GM18526 (cell line): ENCODE measurements around the gene TUBB6.

Experiments
- POLR2A ChIP-seq: IDR thresholded peaks from 3 replicates; pipeline ENCODE4 v1.6.1; 2011; ENCODE audit not compliant: insufficient read length; ENCODE audit errors: extremely low read depth

The TUBB6 gene

DNA sequence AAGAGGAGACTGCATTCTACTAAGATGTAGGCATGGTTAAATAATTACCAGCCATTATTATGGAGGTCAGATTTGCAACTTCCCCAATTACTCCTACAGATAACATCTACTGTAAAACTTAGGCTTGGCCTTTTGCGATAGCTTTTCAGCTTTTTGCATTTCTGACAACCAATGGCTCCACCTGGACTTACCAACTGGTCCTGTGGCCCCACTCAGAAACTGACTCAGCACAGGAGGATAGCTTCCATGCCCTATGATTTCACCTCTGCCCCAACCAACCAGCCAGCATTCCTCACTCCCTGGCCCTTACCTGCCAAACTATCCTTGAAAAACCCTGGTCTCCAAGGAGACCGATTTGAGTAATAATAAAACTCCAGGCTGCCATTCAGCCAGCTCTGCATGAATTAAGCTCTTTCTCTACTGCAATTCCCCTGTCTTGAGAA is 28.2 kb downstream of the TUBB6 start:
- TF ChIP-seq POLR2A = no peak

DNA sequence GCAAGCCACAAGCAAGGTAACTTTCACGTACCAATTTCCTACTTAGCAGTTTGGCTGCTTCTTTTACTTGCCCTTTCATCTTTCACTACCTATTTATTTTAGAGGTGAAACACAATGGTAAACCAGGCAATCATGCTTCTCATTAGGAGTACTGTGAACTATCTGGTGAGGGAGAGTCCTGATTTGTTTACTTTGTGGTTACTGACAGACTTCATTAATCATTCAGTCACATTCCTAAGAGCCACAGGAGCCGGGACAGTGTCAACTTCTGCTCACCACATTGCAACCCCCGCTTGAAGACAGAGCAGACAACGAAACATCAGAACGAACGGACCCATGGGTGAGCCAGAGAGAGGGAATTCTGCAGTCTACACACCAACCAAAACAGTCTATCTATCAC is 28.8 kb downstream of the TUBB6 start:
- no peak for TF ChIP-seq POLR2A

DNA sequence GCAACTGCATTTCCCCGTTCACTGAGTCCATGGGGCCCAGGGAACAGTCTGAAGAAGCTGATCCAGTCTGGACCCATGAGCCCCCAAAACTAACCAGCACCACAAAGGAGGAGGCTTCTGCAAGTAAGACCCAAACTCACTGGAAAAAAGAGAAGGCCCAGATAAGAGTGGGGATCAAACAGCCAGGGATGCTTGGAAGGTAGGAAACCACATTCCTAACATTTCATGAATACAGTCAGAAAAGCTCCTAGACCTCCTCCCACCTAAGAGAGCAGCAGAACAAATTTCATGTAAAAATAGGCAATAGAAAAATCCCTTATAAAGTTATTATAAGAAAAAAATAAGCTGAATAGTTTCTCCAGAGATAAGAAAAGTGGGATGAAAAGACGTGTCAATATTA is 30.3 kb downstream of the TUBB6 start:
- TF ChIP-seq POLR2A = no peak

DNA sequence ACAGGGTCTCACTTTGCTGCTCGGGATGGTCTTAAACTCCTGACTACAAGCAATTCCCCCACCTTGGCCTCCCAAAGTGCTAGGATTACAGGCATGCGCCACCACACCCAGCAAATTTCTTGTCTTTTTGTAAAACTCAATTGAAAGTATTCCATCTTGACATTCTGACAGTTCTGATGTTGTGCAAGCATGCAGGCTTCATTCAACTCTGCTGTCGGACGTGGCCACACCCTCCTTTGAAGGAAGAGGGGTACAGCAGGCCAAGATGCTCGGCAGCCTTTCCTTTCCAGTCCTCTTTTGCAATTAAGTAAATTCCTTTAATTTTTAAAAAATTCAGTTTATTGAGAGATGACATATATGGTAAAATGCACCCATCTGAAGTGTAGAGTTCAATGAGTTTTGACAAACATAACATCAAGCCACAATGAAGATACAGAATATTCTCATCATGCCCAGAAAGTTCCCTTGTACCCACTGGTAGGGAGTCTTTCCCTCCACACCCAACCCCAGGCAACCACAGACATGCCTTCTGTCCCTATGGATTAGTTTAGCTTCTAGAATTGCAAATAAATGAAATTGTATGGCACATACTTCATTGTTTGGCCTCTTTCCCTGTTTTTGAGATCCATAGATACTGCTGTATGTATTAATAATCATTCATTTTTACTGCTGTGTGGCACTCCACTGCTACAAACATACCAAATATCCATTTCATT is 33.1 kb downstream of the TUBB6 start:
- no peak for TF ChIP-seq POLR2A

DNA sequence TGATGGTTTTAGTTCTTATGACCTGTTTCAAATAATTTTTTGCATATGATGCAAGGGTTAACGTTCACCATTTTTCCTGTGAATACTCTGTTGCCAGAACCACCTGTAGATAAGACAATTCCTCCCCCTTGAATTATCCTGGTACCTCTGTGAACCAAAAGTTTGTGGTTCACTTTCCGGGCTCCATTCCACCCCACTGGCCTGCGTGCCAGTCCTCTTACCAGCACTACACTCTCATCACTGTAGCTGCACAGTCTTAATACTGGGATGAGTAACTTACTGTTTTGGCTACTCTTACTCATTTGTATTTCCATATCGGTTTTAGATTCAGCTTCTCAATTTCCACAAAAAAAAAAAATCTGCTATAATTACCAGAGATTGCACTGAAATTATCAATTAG is 34.6 kb downstream of the TUBB6 start:
- no peak for TF ChIP-seq POLR2A

DNA sequence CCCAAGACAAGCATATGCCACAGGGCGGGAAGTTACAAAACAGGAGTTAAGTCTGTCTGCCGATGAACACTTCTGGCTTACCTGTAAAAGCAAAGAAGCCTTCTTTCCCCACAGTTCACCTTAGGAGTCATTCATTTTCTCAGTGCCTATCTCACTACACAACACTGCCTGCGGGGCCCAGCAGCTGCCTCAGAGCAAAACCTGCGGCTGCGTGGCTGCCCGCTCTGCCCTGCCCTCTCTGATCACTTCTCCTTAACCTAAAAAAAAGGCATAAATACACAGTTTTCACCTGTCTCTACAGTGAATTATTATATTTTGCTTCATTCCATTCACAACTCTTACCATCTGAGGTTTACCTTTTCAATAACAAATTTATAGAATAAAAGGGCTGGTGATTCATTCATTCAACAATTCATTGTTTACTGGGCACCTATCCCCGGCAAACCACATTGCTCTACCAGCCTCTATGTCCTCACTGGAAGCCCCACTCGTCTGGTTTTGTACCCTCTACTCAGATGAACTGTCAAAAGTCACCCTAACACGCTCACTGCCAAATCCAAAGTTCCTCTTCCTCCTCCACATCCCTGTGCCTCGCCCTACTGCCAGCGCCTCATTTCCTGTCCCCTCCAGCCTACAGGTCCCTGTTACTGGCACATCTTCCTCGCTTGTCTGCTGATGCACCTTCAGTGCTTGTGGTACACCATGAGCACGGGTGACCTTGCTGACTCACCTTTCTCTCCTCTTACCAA is 37.6 kb downstream of the TUBB6 start:
- no peak for TF ChIP-seq POLR2A

DNA sequence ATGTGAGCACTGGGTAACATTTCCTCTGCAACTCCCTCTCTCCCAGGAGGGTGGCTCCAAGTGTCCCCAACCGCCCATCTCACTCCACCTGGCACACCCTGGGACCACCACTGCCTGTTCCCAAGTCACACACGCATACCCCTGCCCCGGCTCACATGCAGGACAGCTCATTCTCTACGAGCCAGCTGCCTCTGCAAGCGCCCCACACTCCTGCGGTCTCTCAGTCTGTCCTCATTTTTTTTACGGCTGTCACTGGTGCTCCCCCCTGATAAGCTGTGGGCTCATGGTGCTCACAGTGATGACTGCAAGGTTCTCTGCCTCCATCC is 38.2 kb downstream of the TUBB6 start:
- no peak for TF ChIP-seq POLR2A

DNA sequence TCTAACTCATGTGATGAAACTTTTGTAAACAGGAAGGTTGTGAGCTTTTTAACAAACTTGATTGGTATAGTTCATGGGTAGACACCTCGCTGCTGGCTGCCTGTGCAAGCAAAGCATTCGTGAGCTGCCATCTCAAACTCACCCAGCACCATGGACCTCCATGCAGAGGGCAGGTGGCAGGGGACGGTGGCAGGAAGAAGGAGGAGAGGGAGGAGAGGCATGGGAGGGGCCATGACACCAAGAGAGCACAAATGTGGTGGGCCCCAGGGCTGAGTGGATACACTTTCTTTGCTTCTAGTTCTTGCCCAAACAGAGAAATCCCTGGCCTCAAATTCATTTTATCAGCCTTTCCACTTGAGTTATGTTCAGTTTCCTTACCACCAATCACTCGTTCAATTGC is 39.9 kb downstream of the TUBB6 start:
- TF ChIP-seq POLR2A = no peak

DNA sequence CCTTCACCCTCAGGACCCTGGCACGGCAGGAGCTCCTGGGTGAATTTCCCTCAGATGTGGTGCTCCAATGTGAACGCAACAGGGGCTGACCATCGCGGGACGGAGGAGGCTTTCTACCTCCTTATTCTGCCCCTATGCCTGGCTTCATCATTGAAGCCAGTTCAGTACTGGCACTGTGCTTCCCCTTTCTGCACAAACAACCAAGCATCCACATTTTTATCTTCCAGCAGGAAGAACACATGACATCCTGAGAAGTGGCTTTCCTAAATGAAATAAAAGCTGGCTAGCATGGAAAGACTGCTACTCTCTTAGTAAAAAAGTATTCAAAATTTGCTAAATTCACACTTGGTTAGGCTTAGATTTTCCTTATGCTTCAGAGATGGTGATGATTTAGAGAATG is 44.1 kb downstream of the TUBB6 start:
- no peak for TF ChIP-seq POLR2A

DNA sequence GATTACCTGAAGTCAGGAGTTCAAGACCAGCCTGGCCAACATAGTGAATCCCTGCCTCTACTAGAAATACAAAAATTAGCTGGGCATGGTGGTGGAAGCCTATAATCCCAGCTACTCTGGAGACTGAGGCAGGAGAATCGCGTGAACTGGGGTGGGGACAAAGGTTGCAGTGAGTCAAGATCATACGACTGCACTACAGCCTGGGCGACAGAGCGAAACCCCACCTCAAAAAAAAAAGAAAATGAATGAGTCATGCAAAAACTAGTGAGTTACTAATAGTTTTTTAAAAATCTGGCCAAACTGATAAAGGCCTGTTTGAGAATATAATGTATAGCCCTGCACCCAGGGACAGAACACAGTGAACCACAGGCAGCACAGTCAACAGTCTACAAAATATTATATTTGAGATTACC is 51.5 kb downstream of the TUBB6 start:
- no peak for TF ChIP-seq POLR2A

DNA sequence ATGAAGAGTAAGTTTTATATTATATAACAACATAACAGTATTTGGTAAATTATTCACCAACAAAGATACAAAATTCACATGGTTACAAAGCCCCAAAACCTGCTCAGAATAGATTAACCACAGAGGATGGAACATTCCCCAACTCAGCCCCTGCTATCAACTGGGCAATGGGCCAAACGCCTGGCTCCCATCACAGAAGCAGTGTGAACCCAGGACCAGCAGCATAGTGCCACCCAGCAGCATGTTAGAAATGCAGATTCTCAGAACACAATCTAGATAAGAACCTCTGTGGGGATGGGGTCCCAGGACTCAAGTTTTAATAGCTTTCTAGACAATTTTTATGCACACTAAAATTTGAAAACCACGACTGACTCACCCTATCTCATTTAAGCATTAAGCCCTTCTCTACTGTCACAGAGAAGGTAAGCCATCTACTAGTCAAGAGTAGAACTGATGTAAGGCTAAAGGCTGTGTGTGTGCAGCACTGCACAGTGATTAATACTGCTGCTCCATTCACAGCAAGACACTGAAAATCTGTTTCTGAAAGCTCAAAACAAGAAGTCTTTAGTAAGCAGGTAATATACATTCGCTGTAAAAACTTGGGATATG is 53.8 kb downstream of the TUBB6 start:
- no peak for TF ChIP-seq POLR2A

DNA sequence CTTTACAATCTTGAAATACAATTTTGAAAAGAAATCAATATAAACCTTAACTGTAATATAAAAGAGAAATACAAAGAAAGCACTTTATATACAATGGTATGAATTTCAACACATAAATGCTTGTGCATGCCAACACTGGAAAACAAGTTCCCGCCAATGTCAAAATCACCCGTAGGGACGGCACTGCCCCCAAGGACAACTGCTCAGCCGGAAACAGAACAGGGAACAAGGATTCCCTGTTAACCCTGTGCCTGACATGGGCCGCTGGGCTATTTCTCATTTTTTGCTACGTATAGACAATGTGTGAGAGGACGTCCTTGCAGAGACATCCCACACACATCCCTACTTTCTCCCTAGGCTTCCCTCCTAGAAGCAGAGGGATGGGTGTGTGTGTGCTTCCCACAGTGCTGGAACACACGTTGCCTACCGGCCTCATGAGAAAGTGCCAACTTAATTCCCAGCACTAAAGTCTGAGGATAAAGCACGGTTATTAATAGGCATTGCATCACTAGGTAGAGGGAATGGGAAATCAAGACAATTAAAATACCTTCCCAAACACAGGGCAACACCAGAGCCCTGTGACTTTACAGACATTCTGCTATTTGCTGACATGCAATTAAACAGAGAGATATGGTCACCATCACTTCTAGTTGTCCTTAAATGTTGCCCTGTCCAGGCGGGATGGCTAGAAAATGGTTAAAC is 54.6 kb downstream of the TUBB6 start:
- no peak for TF ChIP-seq POLR2A

DNA sequence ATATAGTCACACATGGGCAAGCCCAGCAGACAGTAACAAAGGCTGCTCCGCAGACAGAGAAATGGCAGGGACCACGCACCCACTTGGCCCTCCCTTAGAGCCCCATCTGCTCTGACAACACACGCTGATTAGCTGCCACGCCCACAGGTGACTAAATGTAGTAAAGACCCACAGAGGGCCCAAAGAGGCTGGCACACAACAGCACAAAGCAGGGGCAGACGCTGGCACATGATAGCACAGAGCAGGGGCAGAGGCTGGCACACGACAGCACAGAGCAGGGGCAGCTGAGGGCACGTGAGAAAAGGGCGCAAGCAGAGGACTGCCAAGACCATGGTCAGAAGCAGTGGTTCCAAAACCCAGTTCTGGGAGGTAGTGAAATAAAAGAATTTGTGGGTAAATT is 58.3 kb downstream of the TUBB6 start:
- TF ChIP-seq POLR2A = no peak

DNA sequence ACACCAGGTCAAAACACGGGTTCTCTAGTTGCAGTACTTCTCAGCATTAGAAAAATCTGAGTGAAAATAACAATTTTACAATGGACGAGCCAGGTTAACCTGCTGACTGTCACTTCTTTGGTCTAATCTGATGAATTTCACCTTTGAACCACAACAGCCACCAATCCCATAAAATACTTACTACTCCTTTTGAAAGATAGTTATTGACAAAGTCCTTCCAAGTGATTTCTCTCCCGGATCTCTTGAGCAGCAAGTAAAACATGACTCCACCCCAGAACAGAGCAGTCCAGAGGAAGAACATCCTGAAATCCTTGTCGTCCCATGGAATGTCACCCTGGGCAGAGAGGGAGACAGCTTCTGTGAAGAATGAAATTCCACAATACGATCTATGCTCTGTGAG is 58.7 kb downstream of the TUBB6 start:
- TF ChIP-seq POLR2A = no peak

DNA sequence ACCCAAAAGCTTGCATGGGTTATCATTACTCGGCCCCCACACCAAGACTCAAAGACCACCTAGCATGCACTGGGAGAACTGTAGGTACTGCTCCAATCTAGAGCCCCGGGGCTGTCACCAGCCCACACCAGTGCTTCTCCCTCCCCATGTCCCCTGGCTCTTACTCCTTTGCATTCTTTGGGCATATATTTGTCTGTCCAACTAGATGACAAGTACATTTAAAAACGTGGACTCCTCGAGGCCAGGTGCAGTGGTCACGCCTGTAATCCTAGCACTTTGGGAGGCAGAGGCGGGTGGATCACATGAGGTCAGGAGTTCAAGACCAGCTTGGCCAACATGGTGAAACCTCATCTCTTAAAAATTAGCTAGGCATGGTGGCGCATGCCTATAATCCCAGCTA is 61.2 kb downstream of the TUBB6 start:
- no peak for TF ChIP-seq POLR2A

DNA sequence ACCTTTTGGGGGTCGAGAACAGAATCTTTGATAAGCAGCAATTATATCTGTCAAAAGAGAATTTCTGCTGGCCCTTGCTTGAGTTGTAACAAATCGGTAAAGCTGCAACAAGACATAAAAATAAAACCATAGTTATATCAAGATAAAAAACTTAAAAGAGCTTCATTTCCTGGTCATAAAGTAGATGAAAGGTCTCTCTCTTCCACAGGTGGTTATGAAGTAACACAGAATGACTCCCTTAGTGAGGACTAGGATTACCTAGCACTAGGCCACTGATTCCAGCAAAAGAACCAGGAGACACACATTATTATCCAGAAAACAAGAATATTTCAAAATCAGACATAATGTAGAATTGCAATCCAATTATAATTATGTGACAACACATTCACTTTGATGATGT is 63.5 kb downstream of the TUBB6 start:
- no peak for TF ChIP-seq POLR2A
